BLaER1 treated with 17β-estradiol and CSF1 and Interleukin-3, amounts not matched to agents 10 nM and 100 nM (cell line): ENCODE results near the gene NEBL.

ENCODE experiments used
- H3K27ac ChIP-seq, 11 experiments: shearing (Covaris generic); formaldehyde crosslinking; 2 replicates each; pipeline ENCODE4 v1.8.1; 2022
- H3K27me3 ChIP-seq, 11 experiments: shearing (Covaris generic); formaldehyde crosslinking; 2 replicates each; pipeline ENCODE4 v1.8.1; 2022
- H3K36me3 ChIP-seq, 11 experiments: shearing (Covaris generic); formaldehyde crosslinking; 2 replicates each; pipeline ENCODE4 v1.8.1; 2022
- H3K4me1 ChIP-seq, 10 experiments: shearing (Covaris generic); formaldehyde crosslinking; 2 replicates each; pipeline ENCODE4 v1.8.1; 2022
- H3K4me2 ChIP-seq, 11 experiments: shearing (Covaris generic); formaldehyde crosslinking; 2 replicates each; pipeline ENCODE4 v1.8.1; 2022
- H3K4me3 ChIP-seq, 10 experiments: shearing (Covaris generic); formaldehyde crosslinking; 2 replicates each; pipeline ENCODE4 v1.8.1; 2022
- H3K9ac ChIP-seq, 11 experiments: shearing (Covaris generic); formaldehyde crosslinking; 2 replicates each; pipeline ENCODE4 v1.8.1; 2022
- H3K9me3 ChIP-seq, 11 experiments: shearing (Covaris generic); formaldehyde crosslinking; replicated peaks in 1 of 11; 2 replicates each; pipeline ENCODE4 v1.8.1; 2022
- H4K20me1 ChIP-seq, 11 experiments: shearing (Covaris generic); formaldehyde crosslinking; 2 replicates each; pipeline ENCODE4 v1.8.1; 2022
- Cebpa-rat ChIP-seq, 11 experiments: shearing (Covaris generic); IDR thresholded peaks; 2 replicates each; pipeline ENCODE4 v1.8.1; 2022

The NEBL gene

GRCh38 chr10:20853276-20853675 is 43.8 kb downstream of the NEBL start:
- no peak overlapping the region for H3K4me3 ChIP-seq
- no peak overlapping the region for H3K9ac ChIP-seq
- H3K27ac ChIP-seq = no peak overlapping the region
- no peaks in the 10 kb centered on the region for H4K20me1 ChIP-seq
- H3K9me3 ChIP-seq = peaks cover 0 to 14% (median 12%) of the 10 kb centered on the region in 11 experiments; a peak in 19 of 22 replicates
- TF ChIP-seq Cebpa-rat (IDR thresholded peaks at IDR 0.05) = no peak
- 0 out of 20 replicates have a peak, but pooled peaks cover 0 to 3% (median 0%) of the 10 kb centered on the region in 10 experiments for H3K4me1 ChIP-seq
- H3K27me3 ChIP-seq = no peaks in the 10 kb centered on the region
- no peak overlapping the region for H3K4me2 ChIP-seq
- H3K36me3 ChIP-seq = no peaks in the 10 kb centered on the region

- H3K4me3 ChIP-seq = no peak overlapping the region
- no peak overlapping the region for H3K4me2 ChIP-seq
- no peaks in the 10 kb centered on the region for H3K27me3 ChIP-seq
- peaks cover 0 to 17% (median 12%) of the 10 kb centered on the region in 11 experiments; a peak in 19 of 22 replicates for H3K9me3 ChIP-seq
- H3K36me3 ChIP-seq = no peaks in the 10 kb centered on the region
- no peaks in the 10 kb centered on the region for H4K20me1 ChIP-seq
- no peak for TF ChIP-seq Cebpa-rat (IDR thresholded peaks at IDR 0.05)
- no peak overlapping the region for H3K9ac ChIP-seq
- no peak overlapping the region for H3K27ac ChIP-seq
- 0 out of 20 replicates have a peak, but pooled peaks cover 0 to 3% (median 0%) of the 10 kb centered on the region in 10 experiments for H3K4me1 ChIP-seq
Measured at GRCh38 chr10:20852303-20852702, 44.8 kb downstream of the NEBL start.

GRCh38 chr10:20847512-20847911 is 49.6 kb downstream of the NEBL start:
- no peak overlapping the region for H3K9ac ChIP-seq
- peaks cover 0 to 17% (median 12%) of the 10 kb centered on the region in 11 experiments; a peak in 19 of 22 replicates for H3K9me3 ChIP-seq
- no peaks in the 10 kb centered on the region for H4K20me1 ChIP-seq
- H3K4me3 ChIP-seq = no peak overlapping the region
- H3K27me3 ChIP-seq = no peaks in the 10 kb centered on the region
- no peak overlapping the region for H3K4me2 ChIP-seq
- H3K4me1 ChIP-seq = no peaks in the 10 kb centered on the region
- TF ChIP-seq Cebpa-rat (IDR thresholded peaks at IDR 0.05) = no peak
- no peaks in the 10 kb centered on the region for H3K36me3 ChIP-seq
- H3K27ac ChIP-seq = no peak overlapping the region

- H3K36me3 ChIP-seq = no peaks in the 10 kb centered on the region
- no peak overlapping the region for H3K4me3 ChIP-seq
- no peaks in the 10 kb centered on the region for H3K27me3 ChIP-seq
- H4K20me1 ChIP-seq = no peaks in the 10 kb centered on the region
- no peak overlapping the region for H3K9ac ChIP-seq
- no peak for TF ChIP-seq Cebpa-rat (IDR thresholded peaks at IDR 0.05)
- H3K27ac ChIP-seq = no peak overlapping the region
- no peak overlapping the region for H3K4me2 ChIP-seq
- peaks cover 0 to 17% (median 12%) of the 10 kb centered on the region in 11 experiments; a peak in 19 of 22 replicates for H3K9me3 ChIP-seq
- H3K4me1 ChIP-seq = no peaks in the 10 kb centered on the region
Measured at GRCh38 chr10:20846263-20846662, 50.8 kb downstream of the NEBL start.

GRCh38 chr10:20841419-20841818 is 55.7 kb downstream of the NEBL start:
- Histone ChIP-seq H3K4me3 (no peak overlapping the region), H3K4me2 (no peak overlapping the region), H3K9ac (no peak overlapping the region), H3K27ac (no peak overlapping the region), H4K20me1 (no peaks in the 10 kb centered on the region), H3K27me3 (no peaks in the 10 kb centered on the region), H3K36me3 (no peaks in the 10 kb centered on the region), H3K4me1 (no peaks in the 10 kb centered on the region), H3K9me3 (peaks cover 3 to 14% (median 11%) of the 10 kb centered on the region in 11 experiments; a peak in 15 of 22 replicates)
- no peak for TF ChIP-seq Cebpa-rat (IDR thresholded peaks at IDR 0.05)

GRCh38 chr10:20839910-20840309 is 57.2 kb downstream of the NEBL start:
- no peak overlapping the region for H3K9ac ChIP-seq
- no peaks in the 10 kb centered on the region for H3K36me3 ChIP-seq
- no peaks in the 10 kb centered on the region for H3K27me3 ChIP-seq
- peaks cover 3 to 16% (median 11%) of the 10 kb centered on the region in 11 experiments; a peak in 15 of 22 replicates for H3K9me3 ChIP-seq
- TF ChIP-seq Cebpa-rat (IDR thresholded peaks at IDR 0.05) = no peak
- no peak overlapping the region for H3K27ac ChIP-seq
- no peaks in the 10 kb centered on the region for H3K4me1 ChIP-seq
- no peak overlapping the region for H3K4me3 ChIP-seq
- no peaks in the 10 kb centered on the region for H4K20me1 ChIP-seq
- H3K4me2 ChIP-seq = no peak overlapping the region

GRCh38 chr10:20839141-20839540 is 58.0 kb downstream of the NEBL start:
- no peak for TF ChIP-seq Cebpa-rat (IDR thresholded peaks at IDR 0.05)
- H3K9me3 ChIP-seq = peaks cover 3 to 16% (median 11%) of the 10 kb centered on the region in 11 experiments; a peak in 15 of 22 replicates

GRCh38 chr10:20836401-20836800 is 60.7 kb downstream of the NEBL start:
- Histone ChIP-seq H3K27me3 (no peaks in the 10 kb centered on the region), H3K9me3 (peaks cover 3 to 16% (median 11%) of the 10 kb centered on the region in 11 experiments; a peak in 15 of 22 replicates), H3K36me3 (no peaks in the 10 kb centered on the region), H3K4me3 (no peak overlapping the region), H3K4me1 (no peaks in the 10 kb centered on the region), H4K20me1 (no peaks in the 10 kb centered on the region), H3K4me2 (no peak overlapping the region), H3K9ac (no peak overlapping the region), H3K27ac (no peak overlapping the region)
- TF ChIP-seq Cebpa-rat (IDR thresholded peaks at IDR 0.05) = no peak

More at GRCh38 chr10:20839141-20839540, 58.0 kb downstream of the NEBL start:
- Histone ChIP-seq H3K27me3 (no peaks in the 10 kb centered on the region), H3K4me1 (no peaks in the 10 kb centered on the region), H3K36me3 (no peaks in the 10 kb centered on the region), H3K27ac (no peak overlapping the region), H4K20me1 (no peaks in the 10 kb centered on the region), H3K4me3 (no peak overlapping the region), H3K9ac (no peak overlapping the region), H3K4me2 (no peak overlapping the region)

GRCh38 chr10:20835335-20835734 is 61.8 kb downstream of the NEBL start:
- Histone ChIP-seq H3K27me3 (no peaks in the 10 kb centered on the region), H4K20me1 (no peaks in the 10 kb centered on the region), H3K9ac (no peak overlapping the region), H3K9me3 (peaks cover 3 to 16% (median 11%) of the 10 kb centered on the region in 11 experiments; a peak in 15 of 22 replicates), H3K36me3 (no peaks in the 10 kb centered on the region), H3K27ac (no peak overlapping the region), H3K4me2 (no peak overlapping the region), H3K4me1 (no peaks in the 10 kb centered on the region), H3K4me3 (no peak overlapping the region)
- TF ChIP-seq Cebpa-rat (IDR thresholded peaks at IDR 0.05) = no peak

- Histone ChIP-seq H3K4me3 (no peak overlapping the region), H3K27me3 (no peaks in the 10 kb centered on the region)
Measured at GRCh38 chr10:20834825-20835224, 62.3 kb downstream of the NEBL start.

More at GRCh38 chr10:20834825-20835224, 62.3 kb downstream of the NEBL start:
- TF ChIP-seq Cebpa-rat (IDR thresholded peaks at IDR 0.05) = no peak
- no peak overlapping the region for H3K9ac ChIP-seq
- no peak overlapping the region for H3K27ac ChIP-seq
- no peak overlapping the region for H3K4me2 ChIP-seq
- H3K36me3 ChIP-seq = no peaks in the 10 kb centered on the region
- H3K4me1 ChIP-seq = no peaks in the 10 kb centered on the region
- no peaks in the 10 kb centered on the region for H4K20me1 ChIP-seq
- peaks cover 3 to 16% (median 11%) of the 10 kb centered on the region in 11 experiments; a peak in 15 of 22 replicates for H3K9me3 ChIP-seq
